OCI-LY1 (cell line): Measurements from ENCODE around the gene FANCC.

Source experiments
- H2AFZ ChIP-seq: fragments of 200-600 bp; sonication (generic), shearing (Covaris generic); 2 replicates; pipeline ENCODE4 v1.6.0; 2014; ENCODE audit warnings: antibody characterized with exemption, mild to moderate bottlenecking, low read length
- H3F3A ChIP-seq: fragments of 200-600 bp; sonication (generic), shearing (Covaris generic); 2 replicates; pipeline ENCODE4 v1.6.0; 2014; ENCODE audit warnings: mild to moderate bottlenecking, antibody characterized with exemption, low read length, moderate library complexity; ENCODE audit not compliant: insufficient read depth
- H3K27ac ChIP-seq: fragments of 200-600 bp; sonication (generic); 2 replicates; pipeline ENCODE4 v1.5.1; 2014; ENCODE audit warnings: low read length, mixed run types, mild to moderate bottlenecking, low read depth; ENCODE audit not compliant: poor library complexity, severe bottlenecking
- H3K27me3 ChIP-seq: fragments of 200-600 bp; sonication (generic); 2 replicates; pipeline ENCODE4 v1.6.0; 2014; ENCODE audit warnings: antibody characterized with exemption, mild to moderate bottlenecking, low read length, moderate library complexity; ENCODE audit not compliant: insufficient read depth
- H3K36me3 ChIP-seq: fragments of 200-600 bp; sonication (generic); 2 replicates; pipeline ENCODE4 v1.6.1; 2014; ENCODE audit warnings: mild to moderate bottlenecking, antibody characterized with exemption, low read length, moderate library complexity, mixed read lengths; ENCODE audit not compliant: insufficient read depth
- H3K4me1 ChIP-seq: fragments of 200-600 bp; sonication (generic); 2 replicates; pipeline ENCODE4 v1.5.1; 2014; ENCODE audit warnings: mild to moderate bottlenecking, low read length, moderate library complexity; ENCODE audit not compliant: insufficient read depth, severe bottlenecking
- H3K4me2 ChIP-seq: fragments of 200-600 bp; sonication (generic), shearing (Covaris generic); 2 replicates; pipeline ENCODE4 v1.6.1; 2014; ENCODE audit warnings: low read length
- H3K4me3 ChIP-seq: fragments of 200-600 bp; sonication (generic); 2 replicates; pipeline ENCODE4 v1.5.1; 2014; ENCODE audit warnings: low read length, low read depth, mild to moderate bottlenecking, mixed read lengths; ENCODE audit not compliant: poor library complexity, severe bottlenecking
- H3K79me2 ChIP-seq: fragments of 200-600 bp; shearing (Covaris generic); 2 replicates; pipeline ENCODE4 v1.6.1; 2016; ENCODE audit warnings: mixed run types, low read length, mixed read lengths; ENCODE audit not compliant: insufficient read depth
- H3K9ac ChIP-seq: fragments of 200-600 bp; sonication (generic), shearing (Covaris generic); 2 replicates; pipeline ENCODE4 v1.6.1; 2014; ENCODE audit warnings: mild to moderate bottlenecking, low read length, mixed read lengths
- H3K9me2 ChIP-seq: fragments of 200-600 bp; sonication (generic), shearing (Covaris generic); 2 replicates; pipeline ENCODE4 v1.6.1; 2014; ENCODE audit warnings: low read depth, mild to moderate bottlenecking, low read length, mixed read lengths
- H3K9me3 ChIP-seq: fragments of 200-600 bp; shearing (Covaris generic); 2 replicates; pipeline ENCODE4 v1.6.1; 2014; ENCODE audit warnings: low read length, mixed read lengths
- H4K20me1 ChIP-seq: fragments of 200-600 bp; sonication (generic), shearing (Covaris generic); 2 replicates; pipeline ENCODE4 v1.6.0; 2016; ENCODE audit warnings: mild to moderate bottlenecking, low read length; ENCODE audit not compliant: insufficient read depth
- EZH2 ChIP-seq: fragments of 200-600 bp; sonication (generic), shearing (Covaris generic); IDR thresholded peaks from 2 replicates; pipeline ENCODE4 v1.8.0; 2017; ENCODE audit warnings: borderline replicate concordance, mixed run types, mild to moderate bottlenecking, antibody characterized with exemption, low read length, moderate library complexity, mixed read lengths
- TF ChIP-seq, protein P1 (sequence below): fragments of 200-600 bp; sonication (generic), shearing (Covaris generic); IDR thresholded peaks from 2 replicates; pipeline ENCODE4 v1.5.1; 2017; ENCODE audit warnings: mild to moderate bottlenecking, antibody characterized with exemption, low read length, moderate library complexity, mixed read lengths

Gene FANCC

GRCh38 chr9:95076696-95077052 is 240.8 kb downstream of the FANCC start:
- Histone ChIP-seq H3K9ac (no peak overlapping the region), H3K9me2 (no peaks in the 10 kb centered on the region), H3K27me3 (no peaks in the 10 kb centered on the region), H3K79me2 (no peaks in the 10 kb centered on the region), H3K36me3 (peaks cover 10% of the 10 kb centered on the region; the same call in 1 of the 2 replicates), H2AFZ (no peak overlapping the region), H3K4me2 (no peak overlapping the region), H3K4me3 (no peak overlapping the region), H3K9me3 (no peaks in the 10 kb centered on the region), H3K4me1 (peaks cover 14% of the 10 kb centered on the region), H4K20me1 (no peaks in the 10 kb centered on the region), H3F3A (no peaks in the 10 kb centered on the region), H3K27ac (no peak overlapping the region)
- TF ChIP-seq, protein P1, sequence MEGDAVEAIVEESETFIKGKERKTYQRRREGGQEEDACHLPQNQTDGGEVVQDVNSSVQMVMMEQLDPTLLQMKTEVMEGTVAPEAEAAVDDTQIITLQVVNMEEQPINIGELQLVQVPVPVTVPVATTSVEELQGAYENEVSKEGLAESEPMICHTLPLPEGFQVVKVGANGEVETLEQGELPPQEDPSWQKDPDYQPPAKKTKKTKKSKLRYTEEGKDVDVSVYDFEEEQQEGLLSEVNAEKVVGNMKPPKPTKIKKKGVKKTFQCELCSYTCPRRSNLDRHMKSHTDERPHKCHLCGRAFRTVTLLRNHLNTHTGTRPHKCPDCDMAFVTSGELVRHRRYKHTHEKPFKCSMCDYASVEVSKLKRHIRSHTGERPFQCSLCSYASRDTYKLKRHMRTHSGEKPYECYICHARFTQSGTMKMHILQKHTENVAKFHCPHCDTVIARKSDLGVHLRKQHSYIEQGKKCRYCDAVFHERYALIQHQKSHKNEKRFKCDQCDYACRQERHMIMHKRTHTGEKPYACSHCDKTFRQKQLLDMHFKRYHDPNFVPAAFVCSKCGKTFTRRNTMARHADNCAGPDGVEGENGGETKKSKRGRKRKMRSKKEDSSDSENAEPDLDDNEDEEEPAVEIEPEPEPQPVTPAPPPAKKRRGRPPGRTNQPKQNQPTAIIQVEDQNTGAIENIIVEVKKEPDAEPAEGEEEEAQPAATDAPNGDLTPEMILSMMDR: no peak

GRCh38 chr9:95075700-95076099 is 241.8 kb downstream of the FANCC start:
- no peaks in the 10 kb centered on the region for H3K27me3 ChIP-seq
- peaks cover 14% of the 10 kb centered on the region for H3K4me1 ChIP-seq
- H3F3A ChIP-seq: no peaks in the 10 kb centered on the region
- no peaks in the 10 kb centered on the region for H4K20me1 ChIP-seq
- H3K9me2 ChIP-seq: no peaks in the 10 kb centered on the region
- no peak overlapping the region for H2AFZ ChIP-seq
- H3K79me2 ChIP-seq: no peaks in the 10 kb centered on the region
- no peak overlapping the region for H3K27ac ChIP-seq
- no peak overlapping the region for H3K9ac ChIP-seq
- no peak overlapping the region for H3K4me3 ChIP-seq
- H3K4me2 ChIP-seq: no peak overlapping the region
- H3K36me3 ChIP-seq: peaks cover under 1% of the 10 kb centered on the region; the same call in 1 of the 2 replicates
- no peaks in the 10 kb centered on the region for H3K9me3 ChIP-seq
- TF ChIP-seq, protein P1: no peak
- TF ChIP-seq EZH2: no peak

GRCh38 chr9:95074632-95075031 is 242.9 kb downstream of the FANCC start:
- Histone ChIP-seq H3K9me3 (no peaks in the 10 kb centered on the region), H3K27ac (peak overlapping the region; percentile 68), H3K9ac (no peak overlapping the region), H2AFZ (no peak overlapping the region), H3K27me3 (no peaks in the 10 kb centered on the region), H4K20me1 (no peaks in the 10 kb centered on the region), H3F3A (no peaks in the 10 kb centered on the region), H3K4me1 (peaks cover 14% of the 10 kb centered on the region), H3K79me2 (no peaks in the 10 kb centered on the region), H3K9me2 (no peaks in the 10 kb centered on the region), H3K36me3 (no peaks in the 10 kb centered on the region), H3K4me3 (no peak overlapping the region), H3K4me2 (no peak overlapping the region)
- TF ChIP-seq EZH2: no peak
- TF ChIP-seq, protein P1: no peak
